Measurements from ENCODE around the gene SBF2. TPM values are rescaled to one million over a fixed set of nuclear protein-coding genes. Genes with fewer than 3 reads are reported as not detected.

SBF2 gene
- total and polyA plus RNA-seq, 7 experiments from 2014 or later: 4.2 to 35.2 (median 13.3) TPM

DNA sequence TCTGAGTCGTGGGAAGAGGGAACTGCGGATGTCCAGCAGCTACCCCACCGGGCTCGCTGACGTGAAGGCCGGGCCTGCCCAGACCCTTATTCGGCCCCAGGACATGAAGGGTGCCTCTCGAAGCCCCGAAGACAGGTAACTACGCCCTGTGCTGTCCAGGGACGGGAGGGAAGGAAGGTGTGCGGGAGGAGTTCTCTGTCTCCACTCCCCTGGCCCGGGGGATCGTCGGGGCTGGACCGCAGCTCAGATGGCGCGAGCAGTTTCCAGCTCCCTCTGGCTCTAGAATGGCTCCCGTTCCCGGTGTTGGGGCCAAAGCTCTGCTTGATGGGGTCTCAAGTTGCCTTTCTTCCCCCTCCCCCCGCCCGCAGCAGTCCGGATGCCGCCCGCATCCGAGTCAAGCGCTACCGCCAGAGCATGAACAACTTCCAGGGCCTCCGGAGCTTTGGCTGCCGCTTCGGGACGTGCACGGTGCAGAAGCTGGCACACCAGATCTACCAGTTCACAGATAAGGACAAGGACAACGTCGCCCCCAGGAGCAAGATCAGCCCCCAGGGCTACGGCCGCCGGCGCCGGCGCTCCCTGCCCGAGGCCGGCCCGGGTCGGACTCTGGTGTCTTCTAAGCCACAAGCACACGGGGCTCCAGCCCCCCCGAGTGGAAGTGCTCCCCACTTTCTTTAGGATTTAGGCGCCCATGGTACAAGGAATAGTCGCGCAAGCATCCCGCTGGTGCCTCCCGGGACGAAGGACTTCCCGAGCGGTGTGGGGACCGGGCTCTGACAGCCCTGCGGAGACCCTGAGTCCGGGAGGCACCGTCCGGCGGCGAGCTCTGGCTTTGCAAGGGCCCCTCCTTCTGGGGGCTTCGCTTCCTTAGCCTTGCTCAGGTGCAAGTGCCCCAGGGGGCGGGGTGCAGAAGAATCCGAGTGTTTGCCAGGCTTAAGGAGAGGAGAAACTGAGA, 12.2 kb upstream of the SBF2 start:
- peaks cover 0 to 2% (median 0%) of the 10 kb centered on the region in 11 donors for H3K9me3 Mint-ChIP-seq
- peak overlapping the region; percentile 99 for H3K4me3 ChIP-seq (ENCODE audit: low read length)
- peaks cover 30 to 62% (median 42%) of the 10 kb centered on the region in 7 donors for H3K4me1 Mint-ChIP-seq
- H3K27me3 Mint-ChIP-seq: peaks cover 29 to 62% (median 39%) of the 10 kb centered on the region in 5 donors
- peaks cover 15 to 37% of the 10 kb centered on the region in 2 donors for H3K4me1 ChIP-seq (ENCODE audit: control insufficient read depth in 2 of 2, insufficient read depth in 2 of 2, low read length in 2 of 2)
- peak overlapping the region; percentile 70 to 100 (median 95) for H3K4me3 Mint-ChIP-seq
- no peaks in the 10 kb centered on the region for H3K9me3 ChIP-seq (ENCODE audit: control insufficient read depth in 2 of 3, low read length in 3 of 3)
- intact Hi-C loops (cut with micrococcal nuclease): loop anchor here (2.0 to 10.0 kb wide), 14 partner anchors 151 to 1621 kb away; partner anchors contain the start of genes WEE1 (in 2 of the 2), ZBED5 (in 2 of the 2), AMPD3 (in 1 of the 2) and IPO7 (in 1 of the 2)
- peak overlapping the region in 3 of 9 donors; percentile 25 to 67 (median 56) for H3K27ac Mint-ChIP-seq
- POLR2A ChIA-PET: interaction anchor here (0.6 to 1.2 kb wide), 4 partner anchors 96 to 1575 kb away, joined by 3 read pairs; no protein-coding TSS in a partner anchor
- DNase-seq (peak in 3 of 9 donors; percentile 24 to 33 (median 27)), ATAC-seq (no peak)
- H3K36me3 Mint-ChIP-seq: peaks cover 0 to 4% (median 0%) of the 10 kb centered on the region in 5 donors
- no peak overlapping the region for H3K27ac ChIP-seq (ENCODE audit: low read depth, low read length)
- peaks cover 3 to 14% of the 10 kb centered on the region in 2 donors for H3K27me3 ChIP-seq (ENCODE audit: control insufficient read depth in 2 of 2, insufficient read depth in 2 of 2, low read length in 2 of 2)
- CTCF ChIA-PET: interaction anchor here (0.6 to 6.8 kb wide), 7 partner anchors 11 to 772 kb away, joined by 4 to 36 read pairs (median 6); no protein-coding TSS in a partner anchor
- H3K36me3 ChIP-seq (ENCODE audit: control insufficient read depth in 2 of 3, insufficient read depth in 3 of 3, low read length in 3 of 3): peaks cover 0 to 9% (median 0%) of the 10 kb centered on the region in 3 experiments

GRCh38 chr11:10305262-10305963, 11.4 kb upstream of the SBF2 start:
- H3K27ac Mint-ChIP-seq: peak overlapping the region in 2 of 9 donors; percentile 21 to 67
- no peak overlapping the region for H3K27ac ChIP-seq (ENCODE audit: low read depth, low read length)
- peaks cover 26 to 68% (median 35%) of the 10 kb centered on the region in 5 donors for H3K27me3 Mint-ChIP-seq
- peaks cover 0 to 2% (median 0%) of the 10 kb centered on the region in 11 donors for H3K9me3 Mint-ChIP-seq
- intact Hi-C loops (cut with micrococcal nuclease): loop anchor here (2.0 to 10.0 kb wide), 11 partner anchors 152 to 1621 kb away; partner anchors contain the start of genes WEE1 (in 2 of the 2), ZBED5 (in 2 of the 2), AMPD3 (in 1 of the 2) and IPO7 (in 1 of the 2)
- peak overlapping the region; percentile 99 for H3K4me3 ChIP-seq (ENCODE audit: low read length)
- peaks cover 3 to 14% of the 10 kb centered on the region in 2 donors for H3K27me3 ChIP-seq (ENCODE audit: control insufficient read depth in 2 of 2, insufficient read depth in 2 of 2, low read length in 2 of 2)
- H3K4me1 Mint-ChIP-seq: peaks cover 30 to 61% (median 42%) of the 10 kb centered on the region in 7 donors
- peak overlapping the region; percentile 70 to 100 (median 98) for H3K4me3 Mint-ChIP-seq
- DNase-seq (peak in 5 of 9 donors; percentile 26 to 45 (median 33)), ATAC-seq (no peak)
- H3K9me3 ChIP-seq (ENCODE audit: control insufficient read depth in 2 of 3, low read length in 3 of 3): no peaks in the 10 kb centered on the region
- peaks cover 0 to 2% (median 0%) of the 10 kb centered on the region in 5 donors for H3K36me3 Mint-ChIP-seq
- ChIA-PET CTCF (interaction anchor here (1.0 to 6.8 kb wide), 6 partner anchors 10 to 1056 kb away, joined by 3 to 36 read pairs (median 8); no protein-coding TSS in a partner anchor), POLR2A (interaction anchor here (1.2 kb wide), 1 partner anchor 95 kb away, joined by 3 read pairs; no protein-coding TSS in a partner anchor)
- H3K4me1 ChIP-seq (ENCODE audit: control insufficient read depth in 2 of 2, insufficient read depth in 2 of 2, low read length in 2 of 2): peaks cover 15 to 37% of the 10 kb centered on the region in 2 donors
- peaks cover 0 to 9% (median 0%) of the 10 kb centered on the region in 3 experiments for H3K36me3 ChIP-seq (ENCODE audit: control insufficient read depth in 2 of 3, insufficient read depth in 3 of 3, low read length in 3 of 3)

DNA sequence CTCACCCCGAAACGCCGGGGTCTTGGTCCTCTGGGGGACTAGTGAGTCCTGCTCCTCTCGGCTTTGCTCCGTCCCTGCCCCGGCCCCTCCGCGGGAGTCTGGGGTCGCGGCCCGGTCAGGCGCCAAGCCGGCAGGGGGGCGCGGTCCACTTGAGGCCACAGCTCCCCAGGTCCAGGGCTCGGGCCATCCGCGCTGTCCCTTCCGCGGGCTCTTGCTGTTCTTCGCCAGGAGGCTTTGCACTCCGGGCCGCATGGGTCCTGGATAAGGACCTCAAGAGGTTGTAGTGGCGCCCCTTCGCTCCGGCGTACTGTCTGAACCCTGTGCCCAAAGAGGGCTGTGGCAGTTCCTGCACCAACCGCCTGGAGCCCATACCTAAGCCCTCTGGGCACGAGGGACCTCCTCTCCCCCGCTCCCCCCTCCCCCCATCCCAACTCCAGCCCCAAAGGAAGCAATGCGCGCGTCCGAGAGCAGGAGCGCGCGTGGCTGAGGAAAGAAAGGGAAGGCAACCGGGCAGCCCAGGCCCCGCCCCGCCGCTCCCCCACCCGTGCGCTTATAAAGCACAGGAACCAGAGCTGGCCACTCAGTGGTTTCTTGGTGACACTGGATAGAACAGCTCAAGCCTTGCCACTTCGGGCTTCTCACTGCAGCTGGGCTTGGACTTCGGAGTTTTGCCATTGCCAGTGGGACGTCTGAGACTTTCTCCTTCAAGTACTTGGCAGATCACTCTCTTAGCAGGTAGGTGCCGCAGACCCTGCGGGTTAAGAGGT, 10.7 kb upstream of the SBF2 start, which contains the start of gene ADM:
Gene ADM, plus strand, starts transcription at position 579 of the 767 bp plus-strand sequence. CDS start 628 bp downstream, outside the sequence.
- intact Hi-C loops (cut with micrococcal nuclease): loop anchor here (1.0 to 10.0 kb wide), 15 partner anchors 10 to 1622 kb away; partner anchors contain the start of genes RPL27A (in 2 of the 2), TRIM66 (in 2 of the 2), WEE1 (in 2 of the 2) and ZBED5 (in 2 of the 2)
- peaks cover 21 to 71% (median 28%) of the 10 kb centered on the region in 5 donors for H3K27me3 Mint-ChIP-seq
- H3K4me3 Mint-ChIP-seq: peak within 1 kb of the TSS; percentile 93 to 100 (median 98)
- ATAC-seq: peak; percentile 36
- POLR2A ChIA-PET: interaction anchor here (0.6 to 1.2 kb wide), 4 partner anchors 9 to 102 kb away, joined by 3 to 6 read pairs (median 4); no protein-coding TSS in a partner anchor
- Histone ChIP-seq H3K27ac (ENCODE audit: low read depth, low read length) (no peak within 1 kb of the TSS), H3K36me3 (ENCODE audit: control insufficient read depth in 2 of 3, insufficient read depth in 3 of 3, low read length in 3 of 3) (peaks cover 0 to 9% (median 0%) of the 10 kb centered on the region in 3 experiments), H3K4me3 (ENCODE audit: low read length) (peak within 1 kb of the TSS; percentile 99), H3K27me3 (ENCODE audit: control insufficient read depth in 2 of 2, insufficient read depth in 2 of 2, low read length in 2 of 2) (peaks cover 3 to 14% of the 10 kb centered on the region in 2 donors), H3K9me3 (ENCODE audit: control insufficient read depth in 2 of 3, low read length in 3 of 3) (no peaks in the 10 kb centered on the region), H3K4me1 (ENCODE audit: control insufficient read depth in 2 of 2, insufficient read depth in 2 of 2, low read length in 2 of 2) (peaks cover 15 to 37% of the 10 kb centered on the region in 2 donors)
- peak within 1 kb of the TSS in 7 of 9 donors; percentile 55 to 91 (median 67) for H3K27ac Mint-ChIP-seq
- peak in 7 of 9 donors; percentile 10 to 48 (median 25) for DNase-seq
- H3K9me3 Mint-ChIP-seq: peaks cover 0 to 2% (median 0%) of the 10 kb centered on the region in 11 donors
- CTCF ChIA-PET: interaction anchor here (1.0 to 6.8 kb wide), 8 partner anchors 9 to 1055 kb away, joined by 3 to 36 read pairs (median 6); no protein-coding TSS in a partner anchor
- H3K4me1 Mint-ChIP-seq: peaks cover 30 to 61% (median 42%) of the 10 kb centered on the region in 7 donors
- H3K36me3 Mint-ChIP-seq: peaks cover 0 to 2% (median 0%) of the 10 kb centered on the region in 5 donors

DNA sequence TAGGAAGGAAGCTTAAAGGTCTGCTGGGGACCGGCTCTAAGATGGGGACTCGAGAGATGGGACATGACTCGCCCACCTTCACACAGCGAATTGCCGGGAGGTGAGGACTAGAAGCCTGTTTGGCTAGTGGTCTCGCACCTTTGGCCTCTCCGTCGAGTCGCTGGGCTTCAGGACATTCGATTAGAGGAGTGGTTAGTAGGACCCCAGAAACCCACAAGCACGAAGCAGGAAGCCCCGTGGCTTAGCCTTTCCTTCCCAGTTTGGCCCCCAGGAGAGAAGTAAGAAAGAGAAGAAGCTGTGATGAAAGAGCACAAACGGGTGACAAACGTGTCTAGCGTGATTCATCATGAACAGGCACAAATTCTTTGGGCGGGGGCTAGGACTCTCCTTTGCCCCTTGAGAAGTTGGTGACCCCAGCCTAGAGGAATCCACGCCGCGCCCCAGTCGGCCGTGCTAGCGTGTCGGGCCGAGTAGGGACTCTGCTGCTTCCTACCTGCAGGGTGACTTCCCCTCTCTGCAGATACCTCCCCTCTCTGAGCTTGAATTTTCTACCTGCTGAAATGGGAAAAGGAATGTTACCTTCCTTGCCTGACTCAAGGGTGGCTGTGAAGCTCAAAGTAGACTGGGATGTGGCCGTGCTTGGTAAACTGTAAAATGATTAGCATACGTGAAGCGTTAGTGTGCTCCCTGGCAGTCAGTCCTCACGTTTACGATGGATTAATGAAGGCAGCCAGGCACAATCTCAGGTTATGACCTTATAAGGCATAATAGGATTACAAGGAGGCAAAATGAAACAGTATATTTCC, 9.7 kb upstream of the SBF2 start:
- DNase-seq (peak in 5 of 9 donors; percentile 12 to 43 (median 36)), ATAC-seq (peak; percentile 22)
- peaks cover 0 to 2% (median 0%) of the 10 kb centered on the region in 11 donors for H3K9me3 Mint-ChIP-seq
- H3K4me1 Mint-ChIP-seq: peaks cover 31 to 56% (median 42%) of the 10 kb centered on the region in 7 donors
- POLR2A ChIA-PET: interaction anchor here (0.6 to 1.2 kb wide), 4 partner anchors 8 to 101 kb away, joined by 3 to 6 read pairs (median 5); no protein-coding TSS in a partner anchor
- H3K4me3 ChIP-seq (ENCODE audit: low read length): peak overlapping the region; percentile 99
- H3K36me3 Mint-ChIP-seq: peaks cover 0 to 2% (median 0%) of the 10 kb centered on the region in 5 donors
- no peak overlapping the region for H3K27ac ChIP-seq (ENCODE audit: low read depth, low read length)
- CTCF ChIA-PET: interaction anchor here (0.7 to 3.6 kb wide), 7 partner anchors 8 to 96 kb away, joined by 3 to 15 read pairs (median 5); no protein-coding TSS in a partner anchor
- H3K4me1 ChIP-seq (ENCODE audit: control insufficient read depth in 2 of 2, insufficient read depth in 2 of 2, low read length in 2 of 2): peaks cover 16 to 37% of the 10 kb centered on the region in 2 donors
- peak overlapping the region; percentile 54 to 91 (median 79) for H3K27ac Mint-ChIP-seq
- H3K36me3 ChIP-seq (ENCODE audit: control insufficient read depth in 2 of 3, insufficient read depth in 3 of 3, low read length in 3 of 3): peaks cover 0 to 9% (median 0%) of the 10 kb centered on the region in 3 experiments
- no peaks in the 10 kb centered on the region for H3K9me3 ChIP-seq (ENCODE audit: control insufficient read depth in 2 of 3, low read length in 3 of 3)
- H3K27me3 ChIP-seq (ENCODE audit: control insufficient read depth in 2 of 2, insufficient read depth in 2 of 2, low read length in 2 of 2): peaks cover 3 to 14% of the 10 kb centered on the region in 2 donors
- intact Hi-C loops (cut with micrococcal nuclease): loop anchor here (1.0 to 10.0 kb wide), 11 partner anchors 9 to 1621 kb away; partner anchors contain the start of genes EIF4G2 (in 2 of the 2), RPL27A (in 2 of the 2), TRIM66 (in 2 of the 2) and WEE1 (in 2 of the 2)
- peak overlapping the region; percentile 93 to 100 (median 98) for H3K4me3 Mint-ChIP-seq
- H3K27me3 Mint-ChIP-seq: peaks cover 18 to 73% (median 20%) of the 10 kb centered on the region in 5 donors

Measured in naive thymus-derived CD4-positive, alpha-beta T cell (primary cell).